OCI-LY1 (cell line): ENCODE measurements around the gene BMP5.

Source experiments
- EZH2 ChIP-seq: fragments of 200-600 bp; sonication (generic), shearing (Covaris generic); IDR thresholded peaks from 2 replicates; pipeline ENCODE4 v1.8.0; 2017; ENCODE audit warnings: borderline replicate concordance, mixed run types, mild to moderate bottlenecking, antibody characterized with exemption, low read length, moderate library complexity, mixed read lengths
- TF ChIP-seq, protein P1 (sequence below): fragments of 200-600 bp; sonication (generic), shearing (Covaris generic); IDR thresholded peaks from 2 replicates; pipeline ENCODE4 v1.5.1; 2017; ENCODE audit warnings: mild to moderate bottlenecking, antibody characterized with exemption, low read length, moderate library complexity, mixed read lengths

DNA sequence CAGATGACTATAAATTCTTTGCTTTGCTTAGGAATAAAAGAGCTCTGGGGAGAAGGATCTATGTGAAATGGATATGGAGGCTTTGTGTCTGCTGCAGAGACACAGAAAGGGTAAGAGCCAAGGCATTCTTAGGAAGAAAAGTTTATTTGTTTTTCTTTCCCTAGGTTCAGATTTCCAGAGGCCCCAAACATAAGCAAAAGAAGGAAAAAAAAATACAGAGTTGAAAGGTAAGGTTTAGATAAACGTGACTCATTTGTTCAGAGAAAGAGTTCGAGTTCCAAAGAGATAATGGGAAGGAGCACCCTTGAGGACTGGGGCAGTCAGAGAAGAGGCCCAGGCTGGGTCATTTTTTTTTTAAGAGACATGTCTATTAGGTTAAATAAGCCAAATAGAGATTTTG lies 27.4 kb upstream of the BMP5 start:
- TF ChIP-seq, protein P1, sequence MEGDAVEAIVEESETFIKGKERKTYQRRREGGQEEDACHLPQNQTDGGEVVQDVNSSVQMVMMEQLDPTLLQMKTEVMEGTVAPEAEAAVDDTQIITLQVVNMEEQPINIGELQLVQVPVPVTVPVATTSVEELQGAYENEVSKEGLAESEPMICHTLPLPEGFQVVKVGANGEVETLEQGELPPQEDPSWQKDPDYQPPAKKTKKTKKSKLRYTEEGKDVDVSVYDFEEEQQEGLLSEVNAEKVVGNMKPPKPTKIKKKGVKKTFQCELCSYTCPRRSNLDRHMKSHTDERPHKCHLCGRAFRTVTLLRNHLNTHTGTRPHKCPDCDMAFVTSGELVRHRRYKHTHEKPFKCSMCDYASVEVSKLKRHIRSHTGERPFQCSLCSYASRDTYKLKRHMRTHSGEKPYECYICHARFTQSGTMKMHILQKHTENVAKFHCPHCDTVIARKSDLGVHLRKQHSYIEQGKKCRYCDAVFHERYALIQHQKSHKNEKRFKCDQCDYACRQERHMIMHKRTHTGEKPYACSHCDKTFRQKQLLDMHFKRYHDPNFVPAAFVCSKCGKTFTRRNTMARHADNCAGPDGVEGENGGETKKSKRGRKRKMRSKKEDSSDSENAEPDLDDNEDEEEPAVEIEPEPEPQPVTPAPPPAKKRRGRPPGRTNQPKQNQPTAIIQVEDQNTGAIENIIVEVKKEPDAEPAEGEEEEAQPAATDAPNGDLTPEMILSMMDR = no peak
- TF ChIP-seq EZH2 = no peak
